HepG2 (cell line): Measurements from ENCODE around the gene LENEP. TPM values are rescaled to one million over a fixed set of nuclear protein-coding genes. Genes with fewer than 3 reads are reported as not detected.

Source experiments
- ARHGAP35 ChIP-seq: sonication (generic); formaldehyde crosslinking; IDR thresholded peaks from 2 replicates; pipeline ENCODE4 v1.9.0; 2022; ENCODE audit warnings: mild to moderate bottlenecking, inconsistent platforms, moderate library complexity, missing genetic modification reagents, borderline replicate concordance
- BORCS8-MEF2B ChIP-seq: sonication (generic); formaldehyde crosslinking; IDR thresholded peaks from 2 replicates; pipeline ENCODE4 v1.8.0; 2022; ENCODE audit warnings: mild to moderate bottlenecking, missing genetic modification reagents
- CHD4 ChIP-seq: fragments of 200-600 bp; sonication (generic); IDR thresholded peaks from 2 replicates; pipeline ENCODE4 v1.7.0; 2017; ENCODE audit warnings: mild to moderate bottlenecking, low read length, borderline replicate concordance
- HOXA9 ChIP-seq: sonication (generic); formaldehyde crosslinking; IDR thresholded peaks from 2 replicates; pipeline ENCODE4 v1.8.1; 2022; ENCODE audit warnings: missing genetic modification reagents, mild to moderate bottlenecking, moderate library complexity, borderline replicate concordance
- ISL2 ChIP-seq: sonication (generic); formaldehyde crosslinking; IDR thresholded peaks from 2 replicates; pipeline ENCODE4 v1.5.0; 2020; ENCODE audit warnings: missing genetic modification reagents
- KLF11 ChIP-seq: IDR thresholded peaks from 2 replicates; pipeline ENCODE4 v1.6.1; 2016; ENCODE audit warnings: missing compliant biosample characterization
- LCORL ChIP-seq, 2 experiments: fragments of 450-650 bp in 1 of 2; sonication (generic) in 1 of 2; formaldehyde crosslinking in 1 of 2; IDR thresholded peaks; 2 replicates each; pipeline versions ENCODE4 v1.5.0 to v1.6.1; 2017 to 2020; ENCODE audit warnings: antibody characterized with exemption in 1 of 2, missing genetic modification reagents in 1 of 2
- NCOA1 ChIP-seq: sonication (generic); formaldehyde crosslinking; IDR thresholded peaks from 2 replicates; pipeline ENCODE4 v1.9.0; 2021; ENCODE audit warnings: missing genetic modification reagents
- NFKB2 ChIP-seq: sonication (generic); formaldehyde crosslinking; IDR thresholded peaks from 2 replicates; pipeline ENCODE4 v1.4.0; 2020; ENCODE audit warnings: missing genetic modification reagents, borderline replicate concordance
- NKX3-1 ChIP-seq: sonication (generic); formaldehyde crosslinking; IDR thresholded peaks from 2 replicates; pipeline ENCODE4 v1.5.0; 2020; ENCODE audit warnings: missing genetic modification reagents
- NR2F2 ChIP-seq: IDR thresholded peaks from 2 replicates; pipeline ENCODE4 v1.6.1; 2012; ENCODE audit warnings: low read depth, inconsistent platforms, borderline replicate concordance
- REPIN1 ChIP-seq: sonication (generic); formaldehyde crosslinking; IDR thresholded peaks from 2 replicates; pipeline ENCODE4 v1.8.0; 2022; ENCODE audit warnings: missing genetic modification reagents, low read depth, mild to moderate bottlenecking, borderline replicate concordance
- ZBTB1 ChIP-seq: sonication (generic); formaldehyde crosslinking; IDR thresholded peaks from 2 replicates; pipeline ENCODE4 v1.4.0; 2020; ENCODE audit warnings: missing genetic modification reagents, borderline replicate concordance
- ZBTB40 ChIP-seq, 2 experiments: fragments of 450-650 bp in 1 of 2; sonication (generic) in 1 of 2; formaldehyde crosslinking in 1 of 2; IDR thresholded peaks; 2 replicates each; pipeline versions ENCODE4 v1.6.1 to v1.8.0; 2016 to 2022; ENCODE audit warnings: antibody characterized with exemption in 1 of 2, mild to moderate bottlenecking in 1 of 2, missing genetic modification reagents in 1 of 2
- ZNF501 ChIP-seq: sonication (generic); formaldehyde crosslinking; IDR thresholded peaks from 2 replicates; pipeline ENCODE4 v1.5.1; 2020; ENCODE audit warnings: mild to moderate bottlenecking, moderate library complexity, missing genetic modification reagents
- ZNF567 ChIP-seq: sonication (generic); formaldehyde crosslinking; IDR thresholded peaks from 2 replicates; pipeline ENCODE4 v1.8.1; 2023; ENCODE audit warnings: mild to moderate bottlenecking, missing genetic modification reagents, borderline replicate concordance
- ZNF598 ChIP-seq: sonication (generic); formaldehyde crosslinking; IDR thresholded peaks from 2 replicates; pipeline ENCODE4 v1.5.1; 2020; ENCODE audit warnings: mild to moderate bottlenecking, missing genetic modification reagents, borderline replicate concordance
- ZNF790 ChIP-seq: sonication (generic); formaldehyde crosslinking; IDR thresholded peaks from 2 replicates; pipeline ENCODE4 v1.8.0; 2022; ENCODE audit warnings: missing genetic modification reagents, mild to moderate bottlenecking, borderline replicate concordance
- ZSCAN20 ChIP-seq: sonication (generic); formaldehyde crosslinking; IDR thresholded peaks from 2 replicates; pipeline ENCODE4 v1.4.0; 2020; ENCODE audit warnings: missing genetic modification reagents, mild to moderate bottlenecking, borderline replicate concordance
- polyA plus RNA-seq, 8 experiments: library from polyadenylated mRNA; depleted of rRNA in 3 of 8; stranded (reverse) in 7 of 8; unstranded in 1 of 8; fragments of >200 nt; fragmentation: Illumina TruSeq in 4 of 8; extraction: Trizol in 4 of 8; gene quantifications; 2 replicates each; pipeline versions ENCODE4 v1.2.1 to v1.2.3, GENCODE V29; 2011 to 2016; ENCODE audit warnings: low read depth in 4 of 8, missing spikeins in 1 of 8, mixed read lengths in 1 of 8; ENCODE audit not compliant: insufficient read depth in 1 of 8
- total RNA-seq, 5 experiments: library from RNA; depleted of rRNA; stranded (reverse); fragments of >200 nt; fragmentation: Illumina TruSeq; extraction: Trizol; gene quantifications; 2 replicates each; pipeline ENCODE4 v1.2.3, GENCODE V29; 2016; ENCODE audit warnings: low read depth in 1 of 5

LENEP gene
- total and polyA plus RNA-seq, 2 of the 13 experiments (the other 11 are each of a cell fraction or from before 2014, with no cell fraction given), result 0.29 TPM; not detected in 1

GRCh38 chr1:154961207-154962155, 31.9 kb upstream of the LENEP start, which contains the start of gene PYGO2 (continued):
- TF ChIP-seq ZBTB40 (IDR thresholded peaks at IDR 0.05) (peak; percentile 57), ZBTB40 (CRISPR knock-in tag; IDR thresholded peaks at IDR 0.05) (peak; percentile 54; the same call in 1 of the 2 replicates), CHD4 (no peak), ZSCAN20 (CRISPR knock-in tag) (peak; percentile 89; the same call in 1 of the 2 replicates), ISL2 (CRISPR knock-in tag) (peak; percentile 72), HOXA9 (CRISPR knock-in tag) (peak; percentile 21; the same call in 1 of the 2 replicates), ZNF598 (CRISPR knock-in tag) (no peak), LCORL (IDR thresholded peaks at IDR 0.05) (no peak), LCORL (CRISPR knock-in tag; IDR thresholded peaks at IDR 0.05) (peak; percentile 78; the same call in 1 of the 2 replicates), ZNF567 (CRISPR knock-in tag) (peak; percentile 58; the same call in 1 of the 2 replicates), ARHGAP35 (CRISPR knock-in tag) (no peak), BORCS8-MEF2B (CRISPR knock-in tag) (peak; percentile 82), ZNF501 (CRISPR knock-in tag) (peak; percentile 57; the same call in 1 of the 2 replicates), REPIN1 (peak; percentile 83; the same call in 1 of the 2 replicates), NR2F2 (no peak), ZBTB1 (no peak), ZNF790 (CRISPR knock-in tag) (no peak; the same call in 1 of the 2 replicates), NFKB2 (peak; percentile 25; the same call in 1 of the 2 replicates), NCOA1 (CRISPR knock-in tag) (peak; percentile 46; the same call in 1 of the 2 replicates), NKX3-1 (CRISPR knock-in tag) (peak; percentile 81; the same call in 1 of the 2 replicates), KLF11 (CRISPR knock-in tag) (no peak)
